Measurements from ENCODE around the gene PRR30.

Gene PRR30

DNA sequence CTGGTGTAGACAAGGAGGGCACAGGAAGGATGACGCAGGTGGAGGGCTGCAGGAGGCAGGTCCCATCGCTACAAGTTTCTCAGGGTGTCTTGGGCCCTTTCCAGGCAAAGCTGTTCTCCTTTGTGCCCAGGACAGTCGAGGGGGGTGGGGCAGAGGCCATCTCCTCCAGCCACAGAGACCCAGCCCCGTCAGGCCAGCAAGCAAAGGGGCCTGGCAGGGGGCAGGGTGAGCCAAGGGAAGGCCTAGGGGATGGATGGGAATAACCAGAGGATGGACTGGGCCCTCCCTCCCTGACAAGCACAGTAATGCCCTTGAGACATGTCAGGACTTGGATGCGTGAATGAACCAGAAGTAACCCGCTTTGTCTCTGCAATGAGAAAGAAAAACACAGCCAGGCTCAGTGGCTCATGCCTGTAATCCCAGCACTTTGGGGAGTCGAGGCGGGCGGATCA lies 15.9 kb upstream of the PRR30 start:
- DNase-seq (ENCODE audit: extremely low read depth in 1 of 2, low read depth in 1 of 2): no peak

DNA sequence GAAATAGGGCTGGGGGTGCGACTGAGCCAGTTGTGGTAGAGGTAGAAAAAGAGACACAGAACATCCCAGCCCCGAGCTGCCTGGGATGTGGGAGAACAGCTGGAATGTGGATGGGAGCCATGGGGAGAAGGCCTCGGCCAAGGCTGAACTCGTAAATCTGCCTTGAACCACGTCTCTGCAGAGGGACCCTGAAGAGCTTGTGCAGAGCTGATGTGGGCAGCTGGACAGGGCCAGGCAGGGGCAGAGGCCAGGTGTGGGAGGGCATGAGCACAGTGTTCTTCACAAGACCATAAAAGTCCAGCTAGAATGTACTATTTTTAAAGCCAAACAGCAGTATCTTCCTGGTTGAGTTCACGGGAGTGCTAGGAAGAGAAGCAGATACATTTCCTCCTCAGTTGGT lies 15.3 kb upstream of the PRR30 start:
- DNase-seq (ENCODE audit: extremely low read depth in 1 of 2, low read depth in 1 of 2): no peak

GRCh38 chr2:27152796-27153464 lies 13.7 kb upstream of the PRR30 start:
- no peak for DNase-seq (ENCODE audit: extremely low read depth in 1 of 2, low read depth in 1 of 2)

DNA sequence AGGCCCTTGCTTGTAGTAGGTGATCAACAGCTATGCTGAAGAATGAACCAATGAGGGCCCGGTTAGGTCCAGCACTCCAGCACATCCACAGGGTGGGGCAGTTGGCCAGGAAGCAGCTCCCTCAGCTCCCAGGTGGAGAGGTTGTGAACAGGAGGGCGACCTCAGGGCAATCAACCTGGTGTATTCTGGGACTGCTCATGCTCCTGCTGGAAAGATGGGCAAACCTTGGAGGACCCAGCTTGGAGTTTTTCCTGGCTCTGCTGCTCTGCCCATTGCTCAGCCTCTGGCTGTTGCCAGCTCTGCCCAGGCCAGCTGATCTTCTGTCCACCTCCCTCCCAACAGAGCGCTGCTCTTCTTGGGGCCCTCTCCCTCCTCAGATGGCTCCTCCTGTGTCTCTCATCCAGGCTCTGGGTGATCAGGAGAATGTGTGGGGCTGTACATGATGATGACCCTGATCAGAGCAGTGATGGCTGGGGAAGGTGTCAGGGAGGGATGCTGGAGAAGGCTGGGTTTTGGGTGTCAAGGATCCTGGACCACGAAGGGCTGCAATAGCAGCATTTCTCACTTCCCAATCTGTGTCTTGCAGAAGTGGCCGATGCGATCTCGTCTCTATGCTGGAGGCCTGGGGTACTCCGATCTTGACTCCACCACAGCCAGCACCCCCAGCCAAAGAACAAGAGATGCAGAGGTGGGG lies 13.0 kb upstream of the PRR30 start:
- no peak for DNase-seq (ENCODE audit: extremely low read depth in 1 of 2, low read depth in 1 of 2)

- no peak for DNase-seq (ENCODE audit: extremely low read depth in 1 of 2, low read depth in 1 of 2)
Measured at GRCh38 chr2:27150639-27151230, 11.5 kb upstream of the PRR30 start.

GRCh38 chr2:27149570-27150405 lies 10.6 kb upstream of the PRR30 start:
- DNase-seq (ENCODE audit: extremely low read depth in 1 of 2, low read depth in 1 of 2): no peak

- no peak for DNase-seq (ENCODE audit: extremely low read depth in 1 of 2, low read depth in 1 of 2)
Measured at GRCh38 chr2:27148801-27149439, 9.7 kb upstream of the PRR30 start, which contains the start of gene TCF23. Gene TCF23, plus strand, starts transcription at chr2:27149004. Its CDS starts 130 bp downstream, at chr2:27149134.

DNA sequence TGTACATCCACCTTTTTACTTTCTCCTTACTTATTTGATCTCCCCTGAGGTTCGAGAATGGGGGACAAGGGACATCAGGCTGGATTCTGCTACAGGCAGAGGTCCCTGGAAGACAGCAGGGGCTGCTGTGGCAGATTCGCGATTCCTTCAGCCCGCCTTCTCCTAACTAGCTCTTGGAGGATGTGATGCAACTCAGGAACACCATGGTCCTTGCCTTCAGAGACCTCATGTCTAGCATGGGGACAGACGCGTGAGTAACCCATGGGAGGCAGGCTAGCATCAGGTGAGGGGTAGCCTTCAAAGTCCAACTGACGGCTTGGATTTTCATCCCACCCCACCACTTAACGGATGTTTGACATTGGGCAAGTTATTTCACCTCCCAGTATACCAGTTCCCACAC lies 8.7 kb upstream of the PRR30 start:
- DNase-seq (ENCODE audit: extremely low read depth in 1 of 2, low read depth in 1 of 2): no peak

DNA sequence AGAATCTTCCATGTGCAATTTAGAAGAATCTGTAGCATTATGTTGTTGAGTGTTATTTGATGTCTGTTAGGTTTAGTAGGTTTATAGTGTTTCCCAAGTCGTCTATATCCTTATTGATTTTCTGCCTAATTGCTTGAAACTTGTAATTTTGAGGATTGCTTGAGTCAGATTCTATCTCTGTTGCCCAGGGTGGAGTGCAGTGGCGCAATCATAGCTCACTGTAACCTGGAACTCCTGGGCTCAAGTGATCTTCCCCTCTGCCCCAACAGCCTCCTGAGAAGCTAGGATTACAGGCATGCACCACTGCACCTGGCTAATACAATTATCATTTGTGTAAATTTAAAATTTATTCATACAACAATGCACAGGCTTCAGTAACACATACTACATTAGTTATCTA lies 6.5 kb upstream of the PRR30 start:
- DNase-seq (ENCODE audit: extremely low read depth in 1 of 2, low read depth in 1 of 2): no peak

GRCh38 chr2:27143285-27143684 lies 4.1 kb upstream of the PRR30 start:
- DNase-seq (ENCODE audit: extremely low read depth in 1 of 2, low read depth in 1 of 2): no peak

- DNase-seq (ENCODE audit: extremely low read depth in 1 of 2, low read depth in 1 of 2): no peak
Measured at GRCh38 chr2:27138111-27138510, 1.1 kb downstream of the PRR30 start.

GRCh38 chr2:27137322-27137935 lies 1.8 kb downstream of the PRR30 start:
- no peak for DNase-seq (ENCODE audit: extremely low read depth in 1 of 2, low read depth in 1 of 2)

- DNase-seq (ENCODE audit: extremely low read depth in 1 of 2, low read depth in 1 of 2): no peak
Measured at GRCh38 chr2:27136751-27137150, 2.5 kb downstream of the PRR30 start.

GRCh38 chr2:27135478-27135955 lies 3.7 kb downstream of the PRR30 start:
- DNase-seq (ENCODE audit: extremely low read depth in 1 of 2, low read depth in 1 of 2): no peak

DNA sequence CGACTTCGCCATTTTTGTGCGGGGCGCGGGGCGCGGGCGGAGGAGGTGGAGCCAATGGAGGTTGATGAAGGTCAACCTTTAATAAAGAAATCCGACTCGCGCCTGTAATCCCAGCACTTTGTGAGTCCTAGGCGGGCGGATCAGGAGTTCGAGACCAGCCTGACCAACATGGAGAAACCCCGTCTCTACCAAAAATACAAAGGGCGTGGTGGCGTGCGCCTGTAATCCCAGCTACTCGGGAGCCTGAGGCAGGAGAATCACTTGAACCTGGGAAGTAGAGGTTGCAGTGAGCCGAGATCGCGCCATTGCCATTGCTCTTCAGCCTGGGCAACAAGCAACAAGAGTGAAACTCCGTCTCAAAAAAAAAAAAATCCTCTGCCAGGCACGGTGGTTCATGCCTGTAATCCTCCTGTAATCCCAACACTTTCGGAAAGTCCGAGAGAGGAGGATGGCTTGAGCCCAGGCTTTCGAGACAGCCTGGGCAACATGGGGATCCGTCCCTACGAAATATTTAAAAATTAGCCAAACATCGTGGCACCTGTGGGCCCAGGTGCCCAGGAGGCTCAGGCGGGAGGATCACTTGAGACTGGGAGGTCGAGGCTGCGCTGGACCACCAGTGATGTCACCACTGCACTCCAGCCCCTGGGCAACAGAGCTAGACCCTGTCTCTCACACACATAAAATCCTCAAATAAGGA lies 4.3 kb downstream of the PRR30 start:
- DNase-seq (ENCODE audit: extremely low read depth in 1 of 2, low read depth in 1 of 2): no peak

GRCh38 chr2:27133905-27134780 lies 5.1 kb downstream of the PRR30 start, which contains the start of gene PREB:
Gene PREB, minus strand, starts transcription at chr2:27134636. Its CDS starts 215 bp downstream, at chr2:27134421.
- peak; percentile 91 to 98 for DNase-seq (ENCODE audit: extremely low read depth in 1 of 2, low read depth in 1 of 2)

DNA sequence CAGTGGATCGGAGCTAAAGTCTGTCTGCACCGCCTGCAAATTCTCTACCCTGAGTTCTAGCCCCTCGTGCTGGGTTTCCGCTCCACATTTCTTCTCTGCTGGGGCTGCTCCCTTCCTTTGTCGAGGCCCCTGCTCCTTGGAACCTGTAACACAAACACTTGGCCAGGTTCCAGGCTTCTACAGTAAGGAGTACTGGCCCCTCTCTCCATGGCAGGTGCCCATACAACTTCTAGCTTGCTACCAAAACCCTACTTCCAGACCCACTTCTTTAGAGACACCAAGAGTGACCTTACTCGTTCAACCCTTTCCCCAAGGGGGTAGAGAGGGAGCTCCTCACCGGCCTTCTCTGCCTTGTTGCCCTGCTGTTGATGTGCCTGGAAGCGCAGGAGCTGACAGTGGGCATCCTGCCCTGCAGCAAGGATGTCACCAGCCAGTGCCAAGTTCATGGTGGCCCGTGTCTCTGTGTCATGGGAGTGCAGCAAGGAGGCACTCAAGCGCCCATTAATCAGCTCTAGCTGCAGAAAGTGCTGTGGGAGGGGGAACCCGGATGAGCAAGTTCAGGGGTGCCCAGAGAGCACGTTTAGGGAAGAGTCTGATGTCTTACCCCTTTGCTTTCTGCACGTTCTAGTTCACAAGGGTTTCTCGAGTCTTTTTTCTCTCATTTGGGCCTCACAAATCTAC lies 5.9 kb downstream of the PRR30 start:
- no peak for DNase-seq (ENCODE audit: extremely low read depth in 1 of 2, low read depth in 1 of 2)

DNA sequence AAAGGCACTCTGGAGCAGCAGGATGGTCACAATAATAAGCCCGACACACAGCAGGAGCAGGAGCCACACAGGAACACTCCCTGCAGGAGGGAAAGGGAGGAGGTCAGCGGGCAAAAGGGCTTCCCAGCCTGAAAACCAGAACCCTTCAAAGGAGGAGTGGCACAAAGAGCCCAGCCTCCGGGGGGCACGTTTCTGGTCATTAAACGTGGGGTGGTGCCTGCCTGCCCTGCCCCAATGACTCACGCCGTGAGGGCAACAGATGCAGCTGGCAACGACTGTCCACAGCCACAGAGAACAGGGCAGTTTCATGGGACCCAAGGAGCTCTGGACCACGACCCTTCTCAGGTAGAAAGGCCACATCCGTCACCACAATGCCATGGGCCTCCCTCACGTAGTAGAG lies 7.8 kb downstream of the PRR30 start:
- DNase-seq (ENCODE audit: extremely low read depth in 1 of 2, low read depth in 1 of 2): no peak

All from activated CD8-positive, alpha-beta memory T cell treated with anti-CD3 and anti-CD28 coated beads for 1 hour (primary cell).